GM18870 (cell line): ENCODE results near the gene PTPN20.
"Not testable (repeated sequence)": the region's sequence is repeated elsewhere in the genome, so short reads cannot be mapped to it uniquely, and the experiment has no call there.

Experiments
- ATAC-seq: cut with Tn5 transposase; IDR thresholded peaks from one replicate; pipeline ENCODE4 v1.9.1; 2021; ENCODE audit warnings: moderate library complexity; ENCODE audit not compliant: unreplicated experiment

Gene PTPN20

DNA sequence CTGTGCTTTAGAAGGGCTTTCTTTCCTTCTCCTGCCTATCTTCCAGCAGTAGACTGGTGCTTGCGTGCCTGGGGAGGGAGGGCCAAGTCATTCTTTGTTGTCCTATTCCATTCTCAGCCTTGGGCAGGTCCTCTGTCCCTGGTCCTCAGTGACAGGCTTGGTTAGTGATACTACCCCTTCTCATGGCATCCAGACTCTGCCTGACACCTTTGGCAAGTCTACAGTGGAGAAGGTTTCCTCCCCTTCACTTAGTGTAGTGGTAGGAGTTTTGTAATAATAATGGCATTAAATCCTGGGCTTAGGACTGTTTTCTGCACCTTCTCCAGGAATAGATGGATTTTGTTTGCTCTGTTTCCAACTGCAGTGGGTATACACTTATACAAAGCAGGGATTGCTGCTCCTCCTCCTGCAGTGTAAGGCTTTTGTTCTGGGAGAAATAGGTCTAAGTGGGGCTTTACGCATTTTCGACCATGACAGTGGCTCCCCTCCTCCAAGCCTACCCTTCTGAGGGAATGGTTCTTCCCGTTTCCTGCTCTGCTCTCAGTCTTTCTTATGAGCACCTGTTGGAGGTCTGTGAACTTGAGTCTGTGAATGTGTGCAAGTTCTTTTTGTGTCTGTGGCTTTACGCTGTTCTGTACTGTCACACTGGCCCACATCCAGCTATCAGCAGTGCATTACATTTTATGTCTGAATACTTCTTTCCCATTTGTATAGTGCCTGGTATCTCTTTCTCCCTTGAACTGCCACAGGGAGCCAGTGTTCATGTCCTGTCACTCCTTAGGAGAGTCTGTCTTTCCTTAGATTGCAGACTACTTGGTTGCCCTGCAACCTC lies 37.7 kb downstream of the PTPN20 start:
- not testable (repeated sequence) for ATAC-seq

DNA sequence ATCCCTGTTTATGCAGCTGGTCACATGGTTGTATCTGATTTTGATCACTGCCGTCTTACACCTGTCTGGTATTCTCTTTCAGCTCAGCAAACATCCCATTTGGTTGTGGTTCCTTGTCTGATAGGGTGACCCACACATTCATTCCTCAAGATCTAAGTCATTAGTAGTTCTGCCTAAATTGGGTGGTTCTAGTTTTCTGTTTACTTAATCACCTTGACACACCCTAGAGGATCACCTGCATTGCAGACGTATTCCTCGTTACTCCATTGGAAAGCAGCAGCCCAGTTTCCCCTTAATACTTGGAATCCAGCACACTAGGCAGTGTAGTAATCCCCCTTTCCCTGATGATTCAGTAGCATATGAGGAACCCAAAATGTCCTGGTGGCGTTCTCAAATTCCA lies 41.3 kb downstream of the PTPN20 start:
- ATAC-seq: not testable (repeated sequence)

DNA sequence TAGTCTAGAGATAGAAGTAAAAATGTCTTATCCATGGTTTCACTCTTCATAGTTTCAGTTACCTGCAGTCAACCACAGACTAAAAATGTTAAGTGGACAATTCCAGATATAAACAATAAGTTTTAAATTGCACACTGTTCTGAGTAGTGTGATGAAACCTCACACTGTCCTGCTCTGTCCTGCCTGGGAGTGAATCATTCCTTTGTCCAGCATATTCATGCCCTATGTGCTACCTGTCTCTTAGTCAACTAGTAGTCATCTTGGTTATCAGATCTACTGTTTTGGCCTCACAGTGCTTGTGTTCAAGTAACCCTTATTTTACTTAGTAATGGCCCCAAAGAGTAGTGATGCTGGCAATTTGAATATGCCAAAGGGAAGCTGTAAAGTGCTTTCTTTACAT lies 49.5 kb downstream of the PTPN20 start:
- ATAC-seq: not testable (repeated sequence)

DNA sequence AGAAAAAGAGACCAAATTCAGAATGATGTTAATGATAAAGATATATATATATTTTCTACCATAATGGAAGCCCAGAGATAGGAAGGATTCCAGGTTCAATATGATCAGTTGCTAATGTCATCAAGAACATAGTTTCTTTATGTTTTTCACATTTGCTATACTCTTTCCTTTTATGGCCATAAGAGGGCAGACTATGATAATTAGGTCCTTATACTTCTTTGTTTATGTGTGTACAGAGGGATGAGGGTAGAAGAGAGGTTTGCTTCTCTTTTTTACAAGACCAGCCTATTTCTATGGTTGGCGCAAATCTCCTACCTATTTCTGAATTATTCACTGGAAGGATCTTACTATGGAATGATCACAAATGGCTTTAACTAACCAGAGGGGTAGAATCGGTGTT lies 52.1 kb downstream of the PTPN20 start:
- ATAC-seq: not testable (repeated sequence)

DNA sequence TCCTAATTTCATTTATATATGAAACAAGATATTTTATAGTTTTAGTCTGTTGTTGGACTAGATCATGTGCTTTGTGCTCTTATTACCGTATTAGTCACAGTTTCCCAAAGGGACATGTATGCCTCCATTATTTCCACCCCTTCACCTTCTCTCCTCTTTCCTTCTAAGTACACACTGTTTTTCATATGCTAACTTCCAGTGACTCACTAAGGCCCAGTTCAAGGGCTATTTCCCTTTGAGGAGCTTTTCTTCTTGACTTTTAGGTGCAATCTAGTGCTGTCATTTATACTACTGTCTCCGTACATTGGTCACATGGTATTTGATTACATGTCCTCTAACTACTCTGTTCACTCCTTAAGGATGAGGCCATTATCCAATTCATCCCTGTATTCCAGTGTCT lies 55.8 kb downstream of the PTPN20 start:
- not testable (repeated sequence) for ATAC-seq

DNA sequence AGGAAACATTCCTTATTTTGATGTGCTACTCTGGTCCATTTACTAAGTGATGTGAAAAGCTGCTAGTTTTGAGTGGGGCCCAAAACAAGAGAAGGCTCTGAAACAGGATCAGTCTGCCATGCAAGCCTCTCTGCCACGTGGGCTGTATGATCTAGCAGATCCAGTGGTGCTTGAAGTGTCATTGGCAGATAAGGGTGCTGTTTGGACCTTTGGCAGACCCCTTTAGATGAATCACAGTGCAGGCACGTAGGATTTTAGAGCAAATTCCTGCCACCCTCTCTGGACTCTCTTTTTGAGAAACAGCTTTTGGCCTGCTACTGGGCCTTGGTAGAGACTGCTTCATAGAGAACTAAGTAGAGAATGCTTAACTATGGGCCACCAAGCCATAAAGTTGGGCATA lies 69.0 kb downstream of the PTPN20 start:
- not testable (repeated sequence) for ATAC-seq

DNA sequence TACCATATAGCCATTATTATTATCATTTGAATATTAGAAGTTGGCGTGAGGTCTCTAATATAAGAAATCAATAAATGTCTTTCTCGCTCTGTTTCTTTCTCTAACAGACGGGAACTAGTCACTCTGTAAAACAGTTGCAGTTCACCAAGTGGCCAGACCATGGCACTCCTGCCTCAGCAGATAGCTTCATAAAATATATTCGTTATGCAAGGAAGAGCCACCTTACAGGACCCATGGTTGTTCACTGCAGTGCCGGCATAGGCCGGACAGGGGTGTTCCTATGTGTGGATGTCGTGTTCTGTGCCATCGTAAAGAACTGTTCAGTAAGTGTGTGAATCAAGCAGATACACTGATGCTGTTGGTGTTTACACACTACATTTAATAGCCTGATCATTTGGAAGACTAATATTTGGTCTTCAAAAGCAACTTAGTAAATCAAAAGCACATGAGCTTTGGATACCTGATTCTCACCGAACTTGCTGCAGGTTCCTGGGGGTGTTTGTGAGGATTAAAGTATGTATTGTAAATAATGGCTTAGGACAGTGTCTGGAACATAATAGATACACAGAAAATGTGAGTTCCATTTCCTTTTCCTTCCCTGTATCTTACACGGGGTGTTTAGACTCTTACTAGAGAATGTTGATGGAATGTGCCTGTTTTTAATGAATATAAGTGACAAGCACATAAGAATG lies 76.2 kb downstream of the PTPN20 start:
- not testable (repeated sequence) for ATAC-seq

DNA sequence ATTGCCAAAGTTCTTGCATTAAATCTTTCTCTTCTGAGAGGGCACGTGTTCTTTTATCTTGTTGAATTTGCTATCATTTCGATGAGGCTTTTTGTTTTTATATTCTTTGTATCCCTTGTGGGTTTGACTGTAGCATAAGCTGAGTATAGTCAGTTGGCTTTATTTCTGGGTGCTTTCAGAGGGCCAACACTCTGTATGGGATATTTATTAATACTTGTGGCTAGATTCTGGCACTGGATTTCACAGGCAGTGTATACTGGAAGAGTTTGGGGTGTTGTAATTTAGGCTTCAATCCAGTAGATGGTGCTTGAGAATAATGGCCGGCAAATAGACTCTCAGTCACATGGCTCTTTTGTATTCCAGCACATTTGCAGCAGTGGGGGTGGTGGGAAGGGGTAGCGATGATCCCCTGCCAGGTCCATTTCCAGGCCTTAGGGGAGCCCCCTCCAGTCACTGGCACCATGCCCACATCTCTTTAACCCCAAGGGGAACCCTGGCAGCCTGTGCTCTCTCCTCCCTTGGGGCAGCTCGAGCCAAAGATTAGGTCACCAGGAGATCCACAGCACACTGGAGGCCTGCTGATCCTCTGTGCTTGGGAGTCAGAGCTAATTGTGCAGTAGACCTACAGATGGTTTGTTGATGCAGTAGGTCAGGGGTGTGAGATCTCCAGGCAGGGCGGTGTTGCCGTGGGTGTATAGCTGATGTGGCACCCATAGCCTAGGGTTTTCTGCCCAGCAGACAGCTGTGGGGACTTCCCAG lies 81.8 kb downstream of the PTPN20 start:
- ATAC-seq: no peak

DNA sequence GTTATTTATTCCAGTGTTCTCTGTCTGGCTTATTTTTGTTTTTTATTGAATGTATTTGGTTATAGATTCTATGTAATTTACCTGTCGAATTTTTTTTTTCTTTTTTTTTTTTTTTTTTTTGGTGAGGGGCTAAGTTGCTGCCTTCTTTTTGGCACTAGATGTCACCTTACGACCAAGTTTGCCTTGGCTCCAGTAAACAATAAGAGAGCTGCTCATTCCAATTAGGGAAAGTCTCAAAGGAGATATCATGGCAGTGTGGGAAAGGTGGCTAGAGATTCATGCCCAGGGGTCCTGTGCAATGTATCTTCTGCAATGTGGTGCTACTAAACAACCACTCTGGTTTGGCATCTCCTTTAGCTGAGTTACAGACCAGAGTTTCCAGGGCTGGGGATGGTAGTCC lies 84.0 kb downstream of the PTPN20 start:
- no peak for ATAC-seq

DNA sequence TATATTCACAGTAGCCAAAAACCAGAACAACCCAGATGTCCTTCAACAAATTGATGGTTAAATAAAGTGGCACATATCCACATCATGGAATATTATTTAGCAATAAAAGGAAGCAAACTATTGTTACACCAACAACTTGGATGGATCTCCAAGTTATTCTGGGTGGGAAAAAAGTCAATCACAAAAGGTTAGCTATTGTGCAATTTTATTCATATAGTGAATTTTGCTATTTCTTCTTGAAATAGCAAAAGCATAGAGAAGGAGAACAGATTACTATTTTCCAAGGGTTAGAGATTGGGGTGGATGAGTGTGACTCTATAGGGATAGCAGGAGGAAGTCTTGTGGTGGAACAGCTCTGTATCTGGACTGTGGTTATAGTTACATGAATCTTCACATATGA lies 87.0 kb downstream of the PTPN20 start:
- ATAC-seq: no peak

DNA sequence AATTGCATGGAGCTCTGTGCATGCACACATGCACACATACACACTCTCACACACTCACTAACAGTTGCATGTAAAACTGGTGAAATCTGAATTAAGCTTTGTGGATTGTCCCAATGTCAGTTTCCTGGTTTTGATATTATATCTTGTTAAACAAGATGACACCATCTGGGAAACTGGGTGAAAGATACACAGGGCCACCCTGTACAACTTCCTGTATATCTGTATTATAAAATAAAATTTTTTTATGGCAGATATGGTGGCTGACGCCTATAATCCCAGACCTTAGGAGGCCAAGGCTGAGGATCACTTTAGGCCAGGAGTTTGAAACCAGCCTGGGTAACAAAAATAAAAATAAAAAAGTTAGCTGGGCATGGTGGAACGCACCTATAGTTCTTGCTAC lies 87.4 kb downstream of the PTPN20 start:
- no peak for ATAC-seq

DNA sequence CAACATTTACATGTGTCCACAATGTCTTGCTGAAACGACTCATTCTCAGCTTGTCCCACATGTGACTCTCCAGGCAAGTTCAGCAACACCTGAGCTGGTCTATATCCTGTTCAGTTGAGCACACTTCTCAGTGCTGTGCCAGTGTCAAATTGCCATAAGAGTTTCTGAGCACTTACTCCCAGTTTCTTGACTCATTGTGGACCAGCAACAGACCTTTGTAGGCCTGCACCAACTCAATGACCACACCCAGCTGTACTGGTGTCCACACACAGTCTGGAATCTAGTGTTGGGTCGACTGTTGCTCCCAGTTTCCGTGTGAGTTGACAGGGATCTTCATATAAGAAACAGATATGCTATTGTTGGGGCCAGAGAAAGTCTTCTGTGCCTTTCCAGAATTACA lies 88.0 kb downstream of the PTPN20 start:
- ATAC-seq: no peak

DNA sequence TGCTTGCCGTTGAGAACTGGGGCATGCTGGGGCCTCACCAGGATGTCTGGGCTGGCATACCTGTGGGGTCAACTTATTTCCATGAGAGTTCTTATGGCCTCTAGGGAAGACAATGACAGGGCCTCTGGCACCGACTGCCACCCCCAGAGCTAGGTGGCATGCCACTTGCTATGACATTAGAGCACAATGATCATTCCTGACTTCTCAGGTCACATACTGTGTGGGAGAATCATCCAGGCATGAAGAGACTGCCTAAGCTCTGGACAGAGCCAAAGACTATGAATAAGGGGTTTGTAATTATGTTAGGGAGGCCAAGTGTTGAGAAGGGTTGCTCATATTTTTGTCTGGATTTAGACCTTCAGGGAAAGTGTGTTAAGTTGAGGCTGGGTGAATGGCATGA lies 97.5 kb downstream of the PTPN20 start:
- no peak for ATAC-seq

DNA sequence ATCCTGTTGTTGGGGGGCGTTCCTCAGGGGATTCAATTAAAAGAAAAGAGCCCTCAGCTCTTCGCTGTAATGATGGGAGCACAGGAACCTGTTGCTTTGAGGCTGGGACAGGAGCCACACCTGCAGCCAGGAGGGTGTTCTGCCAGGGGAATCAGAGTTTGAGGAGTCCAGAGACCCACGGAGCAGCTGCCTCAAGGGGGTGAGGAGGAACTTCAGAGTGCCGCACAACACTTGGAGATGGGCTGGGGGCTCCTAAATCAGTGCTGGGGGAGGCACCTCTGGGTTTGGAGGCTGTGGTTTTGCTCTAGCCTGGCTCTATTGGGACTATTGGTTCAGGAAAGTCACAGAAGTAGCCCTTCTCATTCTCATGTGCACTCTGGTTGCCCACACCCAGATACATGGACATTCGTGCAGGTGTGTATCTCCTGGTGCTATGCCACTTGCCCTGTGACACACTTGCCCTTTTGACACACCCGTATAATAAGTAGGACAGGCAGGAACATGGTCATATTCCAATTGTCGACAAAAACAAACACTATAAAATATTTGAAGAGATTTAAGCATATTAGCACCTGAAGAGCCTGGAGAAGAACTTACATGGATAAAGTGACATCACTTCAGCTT lies 98.1 kb downstream of the PTPN20 start:
- no peak for ATAC-seq

DNA sequence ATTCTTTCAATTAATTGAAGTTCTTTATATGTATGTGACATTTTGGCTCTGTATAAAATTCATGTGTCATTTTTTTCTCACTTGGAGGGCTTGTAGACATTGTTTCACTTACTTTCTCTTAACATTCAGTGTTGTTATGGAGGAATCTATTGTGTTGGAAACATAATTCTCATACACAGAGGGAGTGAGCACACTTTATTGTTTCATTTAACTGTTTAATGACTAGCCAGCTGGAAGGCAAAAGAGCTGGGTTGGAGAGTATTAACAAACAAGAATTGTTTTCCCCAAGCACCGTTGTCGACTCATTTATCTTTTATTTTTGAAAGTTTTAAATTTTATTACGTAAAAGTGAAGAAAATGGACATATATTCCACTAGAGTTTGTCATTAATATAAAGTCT lies 98.8 kb downstream of the PTPN20 start:
- ATAC-seq: no peak

DNA sequence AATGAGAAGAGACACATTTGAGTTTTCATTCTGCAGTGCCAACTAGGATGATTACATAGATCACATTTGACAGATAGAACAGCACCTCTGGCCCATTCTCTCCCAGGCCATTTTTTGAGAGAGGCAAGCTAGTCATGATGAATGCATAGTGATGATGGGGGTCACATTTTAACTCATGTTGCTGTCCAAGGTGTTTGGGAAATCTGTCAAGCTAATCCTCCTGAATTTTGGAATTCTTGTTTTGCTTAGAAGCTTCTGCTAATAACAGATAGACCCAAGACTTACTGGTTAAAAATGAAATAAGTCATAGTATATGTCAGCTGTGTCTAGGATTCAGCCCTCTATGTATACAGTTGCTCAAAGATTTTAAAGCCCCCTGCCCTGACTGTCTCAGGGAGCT lies 101.0 kb downstream of the PTPN20 start:
- no peak for ATAC-seq

DNA sequence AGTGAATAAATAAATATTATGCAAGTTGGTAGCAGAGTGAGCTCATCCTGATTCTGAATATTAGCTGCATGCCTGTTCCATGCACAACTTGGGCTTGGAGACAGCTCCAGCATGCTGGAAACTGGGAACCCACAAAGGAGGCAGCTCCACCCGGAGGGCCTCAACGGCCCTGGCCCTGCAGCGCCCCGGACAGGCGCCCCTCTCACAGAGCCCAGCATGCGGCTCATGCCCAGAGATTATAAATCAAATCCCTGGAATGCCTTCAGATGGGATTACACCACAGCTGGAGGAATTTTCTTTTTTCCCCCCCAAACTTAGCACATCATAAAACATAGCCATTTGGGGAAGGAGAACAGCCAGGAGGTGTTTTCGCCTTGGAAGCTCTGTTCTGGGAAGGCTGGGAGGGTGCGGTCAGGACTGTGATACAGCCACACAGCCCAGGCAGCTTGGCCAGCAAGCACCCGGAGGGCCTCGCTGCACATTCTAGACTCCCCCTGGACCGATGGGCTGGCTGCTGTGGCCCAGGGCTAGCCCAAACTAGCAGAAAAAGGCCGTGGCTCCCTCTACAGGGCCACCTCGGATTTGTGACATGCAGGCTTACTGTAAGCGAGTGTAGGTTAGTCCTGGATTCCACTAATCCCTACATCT lies 102.4 kb downstream of the PTPN20 start:
- no peak for ATAC-seq

DNA sequence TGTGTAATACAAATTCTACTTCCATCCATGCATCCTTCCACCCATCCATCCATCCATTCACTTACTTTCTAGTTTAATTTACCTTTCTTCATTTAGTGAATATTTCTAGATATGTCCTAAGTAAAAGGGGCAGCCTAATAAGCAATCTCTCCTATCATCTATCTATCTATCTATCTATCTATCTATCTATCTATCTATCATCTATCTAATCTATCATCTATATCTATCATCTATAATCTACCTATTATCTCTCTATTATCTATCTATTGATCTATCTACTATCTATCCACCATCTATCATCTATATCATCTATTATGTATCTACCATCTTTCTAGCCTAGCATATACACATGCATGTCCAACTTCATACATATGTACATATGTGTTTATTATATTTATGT lies 104.2 kb downstream of the PTPN20 start:
- no peak for ATAC-seq

DNA sequence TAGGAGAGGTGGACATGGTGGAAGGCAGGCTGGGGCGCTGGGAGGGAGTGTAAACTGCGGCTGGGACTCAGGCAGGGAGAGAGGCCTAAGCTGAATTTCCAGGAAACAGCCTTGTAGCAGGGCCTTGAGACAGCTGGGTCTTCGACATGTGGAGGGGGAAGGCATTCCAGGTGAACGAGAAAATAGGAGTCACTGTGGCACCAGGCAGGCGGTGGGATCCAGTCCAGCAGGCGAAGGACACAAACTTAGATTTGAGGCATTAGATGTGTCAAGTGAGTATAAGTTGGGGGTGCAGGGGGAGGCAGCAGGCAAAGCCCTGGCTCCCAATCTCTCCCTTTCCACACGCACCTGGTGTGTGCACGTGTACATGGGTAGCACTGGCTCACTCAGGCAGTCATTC lies 105.3 kb downstream of the PTPN20 start:
- no peak for ATAC-seq

DNA sequence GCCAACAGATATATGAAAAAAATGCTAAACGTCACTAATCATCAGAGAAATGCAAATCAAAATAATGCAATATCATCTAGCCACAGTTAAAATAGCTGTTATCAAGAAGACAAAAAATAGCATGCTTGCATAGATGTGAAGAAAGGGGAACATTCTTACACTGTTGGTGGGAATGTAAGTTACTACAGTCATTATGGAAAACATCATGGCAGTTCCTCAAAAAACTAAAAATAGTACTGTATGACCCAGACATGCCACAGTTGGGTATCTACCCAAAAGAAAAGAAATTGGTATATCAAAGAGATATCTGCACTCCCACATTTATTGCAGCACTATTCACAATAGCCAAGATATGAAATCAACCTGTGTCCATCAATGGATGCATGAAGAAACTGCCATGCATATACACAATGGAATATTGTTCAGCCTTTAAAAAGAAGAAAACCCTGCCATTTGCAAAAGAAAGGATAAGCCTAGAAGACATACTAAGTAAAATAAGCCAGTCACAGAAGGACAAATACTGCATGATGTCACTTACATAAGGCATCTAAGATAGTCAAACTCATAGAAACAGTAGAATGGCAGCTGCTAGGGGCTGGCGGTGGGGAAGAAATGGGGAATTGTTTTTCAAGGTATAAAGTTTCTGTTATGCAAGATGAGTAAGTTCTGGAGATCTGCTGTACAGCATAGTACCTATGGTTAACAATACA lies 107.0 kb downstream of the PTPN20 start:
- ATAC-seq: no peak
